AG08396 (cell line): ENCODE results near the gene ANAPC2.
A peak's percentile ranks its signal among the peaks of the same experiment; 100 is the strongest.
"Not testable (repeated sequence)": the region's sequence is repeated elsewhere in the genome, so short reads cannot be mapped to it uniquely, and the experiment has no call there.

Source experiments
- DNase-seq: peaks from one replicate; pipeline ENCODE4 v3.0.0; 2012; ENCODE audit warnings: low spot score, mixed read lengths

ANAPC2 gene

DNA sequence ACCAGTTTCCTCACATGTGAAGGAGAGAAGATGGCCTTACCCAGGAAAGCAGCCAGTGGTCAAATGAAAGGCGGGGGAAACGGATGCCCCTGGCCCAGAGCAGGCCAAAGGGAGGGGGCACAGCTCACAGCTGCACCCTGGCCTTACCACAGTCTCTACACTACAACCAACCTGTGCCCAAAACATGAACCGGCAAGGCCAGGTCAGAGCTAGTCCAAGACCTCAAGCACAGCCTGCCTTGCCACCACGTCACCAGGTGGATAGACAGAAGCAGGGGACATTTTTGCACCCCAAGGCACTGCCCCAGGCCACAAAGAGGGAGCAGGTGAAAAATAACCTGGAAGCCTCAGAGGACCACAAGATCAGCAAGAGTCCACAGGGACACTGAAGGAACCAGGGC is 44.9 kb downstream of the ANAPC2 start:
- DNase-seq: no peak

DNA sequence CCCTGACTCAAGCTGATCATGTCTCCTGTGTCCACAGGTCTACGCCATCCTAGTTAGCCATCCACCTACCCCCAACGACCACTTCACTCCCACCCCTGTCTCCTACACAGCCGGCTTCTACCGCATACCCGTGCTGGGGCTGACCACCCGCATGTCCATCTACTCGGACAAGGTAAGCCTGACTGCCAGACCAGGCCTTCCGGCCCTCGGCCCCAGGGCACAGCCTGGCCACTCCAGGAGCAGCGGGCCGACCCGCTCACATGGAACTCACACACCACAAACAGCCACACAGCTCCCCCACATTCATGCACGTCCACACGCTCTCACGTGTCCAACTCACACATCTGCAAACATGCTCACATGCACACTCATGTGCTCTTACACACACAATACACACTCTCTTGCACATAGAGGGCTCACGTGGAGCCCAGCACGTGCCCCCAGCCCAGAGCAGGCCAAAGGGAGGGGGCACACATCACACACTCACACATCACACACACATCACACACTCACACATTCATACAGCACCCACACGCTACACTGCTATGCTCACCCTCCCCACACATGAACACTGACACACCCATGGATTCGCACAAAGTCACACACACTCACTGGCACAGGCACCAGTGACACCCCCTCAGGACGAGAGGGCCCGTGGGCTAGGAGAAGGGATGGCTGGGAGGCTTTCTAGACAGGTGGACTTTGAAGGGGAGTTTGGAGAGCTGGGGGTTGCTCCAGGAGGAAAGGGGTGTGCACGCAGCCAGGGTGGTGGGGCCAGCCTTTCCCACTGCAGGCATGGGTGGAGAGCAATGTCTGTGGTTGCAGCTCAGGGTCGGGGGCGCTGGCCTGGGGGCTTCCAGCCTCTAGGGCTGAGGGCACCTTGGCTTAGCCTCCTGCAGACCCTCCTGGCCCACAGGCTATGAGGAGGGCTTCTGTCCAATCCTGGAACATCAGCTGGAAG is 46.1 kb downstream of the ANAPC2 start:
- DNase-seq: no peak

DNA sequence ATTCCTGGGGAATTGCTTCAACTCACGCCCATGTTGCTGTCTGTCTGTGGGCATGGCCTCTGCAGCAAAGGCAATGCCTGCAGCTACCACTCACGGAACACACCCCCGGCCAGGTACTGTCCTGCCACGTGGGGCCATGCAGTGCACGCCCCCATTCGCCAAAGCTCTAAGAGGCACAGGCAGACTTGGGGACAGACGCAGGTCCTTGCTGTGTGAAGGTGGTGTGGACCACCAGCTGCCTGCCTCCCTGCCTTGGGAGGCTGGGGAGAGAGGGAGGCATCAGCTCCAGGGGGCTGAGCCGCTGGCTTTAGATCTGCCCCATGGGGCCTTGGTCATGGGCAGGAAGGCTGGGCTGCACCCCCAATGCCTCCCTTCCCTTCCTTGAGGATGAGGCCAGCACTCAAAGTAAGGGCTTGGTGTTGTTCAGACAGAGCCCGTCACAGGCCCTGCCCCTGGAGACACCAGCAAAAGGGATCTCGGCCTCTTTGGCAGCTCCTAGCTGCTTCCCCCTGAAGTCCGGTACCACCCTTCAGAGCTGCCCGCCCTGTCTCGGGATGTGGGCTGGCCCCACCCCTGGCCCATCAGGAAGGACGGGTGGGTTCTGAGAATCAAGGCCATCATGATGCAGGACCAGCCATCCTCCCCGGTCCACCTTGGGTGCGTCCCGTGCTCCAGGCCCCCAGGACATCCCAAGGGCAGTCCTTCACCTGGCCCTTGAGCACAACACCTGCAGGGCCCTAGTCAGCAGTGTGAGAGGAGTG is 47.1 kb downstream of the ANAPC2 start:
- DNase-seq: no peak

DNA sequence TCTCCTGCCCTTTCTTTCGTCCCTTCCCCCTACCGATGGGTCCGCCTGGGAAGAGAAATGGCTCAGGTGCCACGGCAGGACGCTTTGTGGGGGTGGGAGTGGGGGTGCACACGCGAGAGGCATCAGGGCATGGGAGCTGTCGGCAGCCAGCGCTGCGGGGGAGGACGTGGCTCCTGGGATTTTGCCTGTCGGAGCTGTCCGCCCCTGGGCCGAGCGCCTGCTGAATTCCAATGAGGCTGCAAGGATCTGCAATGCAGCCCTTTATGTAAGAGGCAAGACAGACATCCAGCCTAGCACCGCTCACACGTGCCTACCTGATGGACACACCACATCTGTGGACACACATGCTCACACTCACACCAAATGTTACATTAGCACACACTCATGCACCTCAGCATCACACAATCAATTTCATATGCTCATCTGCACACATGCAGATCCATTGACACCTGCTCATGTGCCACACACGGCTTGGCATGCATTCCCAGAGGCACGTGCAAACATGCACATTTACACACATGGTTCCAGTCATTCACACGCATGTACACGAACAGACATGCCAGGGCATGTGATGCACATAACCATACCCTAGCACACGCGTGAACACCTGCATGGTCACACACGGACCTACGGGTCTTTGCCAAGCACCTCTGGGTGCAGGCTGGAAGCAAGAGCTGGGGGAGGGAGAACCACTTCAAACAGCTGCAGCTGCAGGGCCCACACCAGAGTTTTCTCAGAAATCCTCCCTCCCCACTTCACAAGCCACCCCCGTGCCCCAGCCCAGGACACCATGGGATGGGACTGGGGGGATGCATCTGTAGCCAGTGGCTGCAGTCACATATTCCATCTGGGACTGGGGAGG is 48.0 kb downstream of the ANAPC2 start:
- DNase-seq: no peak

DNA sequence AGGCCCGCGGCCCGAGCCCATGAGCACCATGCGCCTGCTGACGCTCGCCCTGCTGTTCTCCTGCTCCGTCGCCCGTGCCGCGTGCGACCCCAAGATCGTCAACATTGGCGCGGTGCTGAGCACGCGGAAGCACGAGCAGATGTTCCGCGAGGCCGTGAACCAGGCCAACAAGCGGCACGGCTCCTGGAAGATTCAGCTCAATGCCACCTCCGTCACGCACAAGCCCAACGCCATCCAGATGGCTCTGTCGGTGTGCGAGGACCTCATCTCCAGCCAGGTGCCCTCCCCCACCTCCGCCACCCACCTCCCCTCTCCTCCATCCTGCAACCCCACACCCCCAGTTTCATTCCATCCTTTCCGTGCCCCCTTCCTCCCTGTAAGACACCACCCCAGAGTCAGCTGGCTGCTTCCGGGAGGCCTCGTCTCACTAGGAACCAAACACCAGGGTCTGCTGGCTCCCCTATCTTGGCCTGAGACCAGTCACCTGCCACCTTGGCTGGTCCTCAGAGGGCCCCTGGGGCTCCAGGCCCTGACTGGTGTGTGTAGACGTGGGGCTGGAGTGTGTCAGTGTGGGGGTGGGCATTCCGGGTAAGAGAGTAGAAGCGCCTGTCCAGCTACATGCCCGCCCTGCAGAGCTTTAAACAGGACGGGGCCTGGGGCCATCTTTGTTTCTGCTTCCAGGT is 48.8 kb downstream of the ANAPC2 start:
- DNase-seq: no peak

DNA sequence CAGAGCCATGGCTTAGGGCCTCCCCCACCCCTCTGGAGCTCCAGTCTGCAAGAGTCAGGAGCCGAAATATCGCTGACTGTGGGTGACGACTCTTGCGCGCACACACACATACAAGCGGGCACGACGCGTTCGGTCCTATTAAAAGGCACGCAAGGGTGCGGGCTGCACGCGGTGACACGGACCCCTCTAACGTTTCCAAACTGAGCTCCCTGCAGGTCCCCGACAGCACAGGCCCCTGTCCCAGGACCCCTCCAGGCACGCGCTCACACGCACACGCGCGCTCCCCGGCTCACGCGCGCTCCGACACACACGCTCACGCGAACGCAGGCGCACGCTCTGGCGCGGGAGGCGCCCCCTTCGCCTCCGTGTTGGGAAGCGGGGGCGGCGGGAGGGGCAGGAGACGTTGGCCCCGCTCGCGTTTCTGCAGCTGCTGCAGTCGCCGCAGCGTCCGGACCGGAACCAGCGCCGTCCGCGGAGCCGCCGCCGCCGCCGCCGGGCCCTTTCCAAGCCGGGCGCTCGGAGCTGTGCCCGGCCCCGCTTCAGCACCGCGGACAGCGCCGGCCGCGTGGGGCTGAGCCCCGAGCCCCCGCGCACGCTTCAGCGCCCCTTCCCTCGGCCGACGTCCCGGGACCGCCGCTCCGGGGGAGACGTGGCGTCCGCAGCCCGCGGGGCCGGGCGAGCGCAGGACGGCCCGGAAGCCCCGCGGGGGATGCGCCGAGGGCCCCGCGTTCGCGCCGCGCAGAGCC is 49.5 kb downstream of the ANAPC2 start, which contains the start of gene GRIN1:
GRIN1 (plus strand) TSS at position 433 of the 746 bp plus-strand sequence. CDS start 333 bp downstream, outside the sequence.
- peak; percentile 80 for DNase-seq

DNA sequence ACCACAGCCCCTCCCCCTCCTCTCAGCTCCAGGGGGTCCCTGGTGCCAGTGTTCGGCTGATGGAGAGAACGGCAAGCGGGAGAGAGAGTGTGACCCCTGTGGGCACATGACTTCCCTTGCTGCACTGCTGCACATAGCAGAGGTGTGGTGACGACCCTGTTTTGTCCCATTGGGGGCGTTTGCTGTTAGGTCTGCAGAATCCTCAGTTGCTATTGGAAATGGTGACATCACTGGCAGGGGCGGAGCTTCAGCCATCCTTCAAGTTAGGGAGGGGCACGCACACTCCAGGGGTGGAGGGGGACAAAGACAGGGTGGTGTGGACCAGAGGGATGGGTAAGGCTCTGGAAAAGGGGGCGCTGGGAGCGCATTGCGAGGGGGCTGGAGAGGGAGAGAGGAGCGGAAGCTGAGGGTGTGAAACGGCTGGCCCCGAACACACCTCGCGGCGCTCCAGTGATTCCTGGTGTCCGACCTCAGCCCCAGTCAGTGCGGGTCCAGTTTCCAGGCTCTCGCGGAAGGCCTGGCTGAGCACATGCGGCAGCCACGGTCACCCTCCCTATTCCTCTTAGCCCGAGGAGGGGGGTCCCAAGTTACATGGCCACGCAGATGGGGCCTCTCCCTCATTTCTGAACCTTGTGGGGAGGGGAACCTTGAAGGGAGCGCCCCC is 50.2 kb downstream of the ANAPC2 start:
- DNase-seq: no peak

DNA sequence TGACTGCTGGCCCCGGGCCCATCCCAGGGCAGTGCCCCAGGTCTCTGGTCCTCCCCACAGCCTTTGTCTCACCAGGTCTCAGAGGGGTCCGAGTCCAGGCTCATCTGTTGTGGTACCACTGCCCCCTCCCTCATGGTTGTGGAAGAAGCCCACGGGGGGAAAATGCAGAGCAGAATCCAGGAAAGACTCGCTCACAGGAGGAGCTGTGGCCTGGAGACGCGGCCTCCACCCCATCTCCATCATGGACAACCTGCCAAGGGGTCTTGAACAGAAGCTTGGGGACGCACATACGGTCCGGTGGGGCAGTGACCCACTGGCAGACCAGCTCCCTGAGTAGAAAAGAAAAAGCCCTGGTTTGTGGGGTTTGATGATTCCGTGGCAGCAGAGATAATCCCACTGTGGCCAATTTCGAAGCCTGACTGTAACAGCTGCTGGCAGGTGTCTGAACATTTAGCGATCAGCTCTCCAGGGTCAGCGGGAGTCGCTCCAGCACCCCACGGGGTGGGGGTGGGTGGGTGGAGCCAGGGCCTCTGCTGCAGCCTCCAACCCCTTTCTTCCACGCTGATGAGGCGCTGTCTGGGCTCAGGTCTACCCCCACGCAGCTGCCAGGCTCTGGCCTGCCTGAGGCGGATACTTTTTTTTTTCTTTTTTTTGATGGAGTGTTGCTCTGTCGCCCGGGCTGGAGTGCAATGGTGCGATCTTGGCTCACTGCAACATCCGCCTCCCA is 51.3 kb downstream of the ANAPC2 start:
- no peak for DNase-seq

DNA sequence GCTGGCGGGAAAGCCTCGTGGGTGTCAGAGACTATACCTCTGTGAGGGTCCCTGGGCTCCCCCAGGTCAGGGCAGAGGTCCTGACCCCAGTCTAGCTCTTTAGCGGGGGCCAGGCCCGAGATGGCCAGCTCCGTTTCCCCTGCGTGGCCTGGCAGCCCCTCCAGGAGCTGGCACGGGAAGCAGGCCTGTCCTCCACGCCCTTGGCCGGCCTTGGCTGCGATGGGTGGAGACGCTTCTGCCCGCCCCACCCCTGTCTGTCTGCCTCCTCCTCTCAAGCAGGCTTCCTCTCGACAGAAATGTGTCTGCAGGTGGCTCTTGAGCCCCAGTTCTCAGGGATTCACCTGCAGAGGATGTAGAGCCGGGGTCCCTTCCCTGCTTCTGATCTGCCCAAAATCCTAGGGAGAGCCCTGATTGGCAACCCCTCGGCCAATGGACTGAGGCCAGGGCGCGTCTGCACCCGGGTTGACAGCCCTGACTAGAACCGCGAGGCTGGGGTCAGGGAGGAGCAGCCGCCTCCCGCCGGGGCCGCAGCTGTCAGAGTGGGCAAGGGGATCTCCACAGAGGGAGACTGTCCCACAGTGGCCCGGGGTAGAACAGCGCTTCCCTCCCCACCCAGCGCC is 52.0 kb downstream of the ANAPC2 start:
- DNase-seq: no peak

DNA sequence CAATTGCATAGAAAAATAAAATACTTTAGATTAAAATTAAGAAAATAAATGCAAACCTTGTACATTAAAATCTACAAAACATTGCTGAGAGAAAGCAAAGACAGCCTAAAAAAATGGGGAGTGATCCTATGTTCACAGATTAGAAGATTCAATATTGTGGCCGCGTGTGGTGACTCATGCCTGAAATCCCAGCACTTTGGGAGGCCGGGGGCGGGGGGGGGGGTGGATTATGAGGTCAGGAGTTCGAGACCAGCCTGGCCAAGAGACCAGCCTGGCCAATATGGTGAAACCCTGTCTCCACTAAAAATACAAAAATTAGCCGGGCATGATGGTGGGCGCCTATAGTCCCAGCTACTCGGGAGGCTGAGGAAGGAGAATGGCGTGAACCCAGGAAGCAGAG is 53.2 kb downstream of the ANAPC2 start:
- not testable (repeated sequence) for DNase-seq

DNA sequence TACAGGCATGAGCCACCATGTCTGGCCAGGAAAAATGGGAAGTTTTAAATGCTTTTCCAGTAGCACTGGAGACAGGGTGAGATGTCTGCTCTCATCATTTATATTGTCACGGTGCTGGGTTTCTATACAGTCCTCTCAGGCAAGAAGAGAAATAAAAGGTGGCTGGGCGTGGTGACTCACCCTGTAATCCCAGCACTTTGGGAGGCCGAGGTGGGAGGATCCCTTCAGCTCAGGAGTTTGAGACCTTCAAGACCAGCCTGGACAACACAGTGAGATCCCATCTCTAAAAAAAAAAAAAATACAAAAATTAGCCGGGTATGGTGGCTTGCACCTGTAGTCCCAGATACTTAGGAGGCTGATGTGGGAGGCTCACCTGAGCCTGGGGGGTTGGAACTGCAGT is 54.2 kb downstream of the ANAPC2 start:
- no peak for DNase-seq

DNA sequence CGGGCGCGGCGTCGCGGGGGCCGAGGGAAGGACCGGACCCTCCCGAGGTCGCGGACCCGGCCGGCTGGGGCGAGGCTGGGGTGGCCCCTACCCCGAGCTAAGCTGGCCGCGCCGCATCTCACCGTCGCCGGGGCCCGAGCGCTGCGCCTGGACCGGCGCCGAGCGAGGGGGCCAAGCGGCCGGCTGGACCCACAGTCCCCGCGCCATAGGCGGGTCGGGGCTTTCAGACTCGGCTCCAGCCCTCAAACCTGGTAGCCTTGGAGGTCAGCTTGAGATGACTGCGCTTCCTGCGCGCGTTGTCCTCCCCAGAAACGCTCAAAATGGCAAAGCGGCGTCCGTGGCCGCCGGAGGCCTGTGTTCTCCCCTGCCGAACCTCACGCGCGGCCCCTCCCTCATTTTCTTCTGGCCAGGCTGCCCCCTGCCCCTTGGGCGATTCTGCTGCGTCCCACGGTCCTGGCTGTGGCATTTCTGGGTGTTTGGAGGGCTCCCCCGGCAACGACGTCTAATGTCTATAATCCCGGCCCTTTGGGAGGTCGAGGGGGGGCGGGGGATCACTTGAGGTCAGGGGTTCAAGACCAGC is 58.1 kb downstream of the ANAPC2 start:
- DNase-seq: no peak

DNA sequence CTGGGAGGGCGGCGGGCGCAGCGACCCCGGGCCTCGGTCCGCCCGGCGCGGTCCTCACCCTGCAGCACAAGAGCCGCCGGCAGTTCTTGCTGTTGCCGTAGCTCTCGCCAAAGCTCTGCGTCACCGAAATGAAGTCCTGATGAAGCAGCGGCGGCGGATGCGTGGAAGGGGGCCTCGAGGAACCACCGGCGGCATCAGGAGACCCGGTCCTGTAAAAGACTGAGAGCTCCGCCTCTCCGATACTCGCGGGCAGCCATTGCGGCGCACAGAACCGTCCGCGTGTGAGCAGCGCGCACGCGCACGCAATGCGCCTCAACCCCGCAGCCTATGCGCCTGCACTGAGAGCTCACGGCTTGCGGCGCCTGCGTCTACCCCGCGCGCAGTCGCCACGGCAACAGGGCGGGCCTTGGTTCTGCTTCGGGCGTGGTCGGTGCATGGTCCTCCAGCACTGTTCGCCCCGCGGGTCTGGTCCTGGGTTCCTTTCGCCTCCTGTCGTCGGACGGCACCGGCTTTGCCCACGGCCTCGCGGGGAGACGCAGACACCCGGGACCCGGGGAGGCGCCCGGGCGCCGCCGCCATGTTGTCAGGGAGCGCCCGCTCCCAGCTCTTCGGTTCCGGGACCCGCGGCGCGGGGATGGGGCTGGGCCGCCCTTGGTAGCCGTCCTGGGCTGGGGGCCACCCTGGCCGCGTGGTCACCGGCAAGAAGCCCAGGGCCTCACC is 58.7 kb downstream of the ANAPC2 start:
- DNase-seq: peak; percentile 99

DNA sequence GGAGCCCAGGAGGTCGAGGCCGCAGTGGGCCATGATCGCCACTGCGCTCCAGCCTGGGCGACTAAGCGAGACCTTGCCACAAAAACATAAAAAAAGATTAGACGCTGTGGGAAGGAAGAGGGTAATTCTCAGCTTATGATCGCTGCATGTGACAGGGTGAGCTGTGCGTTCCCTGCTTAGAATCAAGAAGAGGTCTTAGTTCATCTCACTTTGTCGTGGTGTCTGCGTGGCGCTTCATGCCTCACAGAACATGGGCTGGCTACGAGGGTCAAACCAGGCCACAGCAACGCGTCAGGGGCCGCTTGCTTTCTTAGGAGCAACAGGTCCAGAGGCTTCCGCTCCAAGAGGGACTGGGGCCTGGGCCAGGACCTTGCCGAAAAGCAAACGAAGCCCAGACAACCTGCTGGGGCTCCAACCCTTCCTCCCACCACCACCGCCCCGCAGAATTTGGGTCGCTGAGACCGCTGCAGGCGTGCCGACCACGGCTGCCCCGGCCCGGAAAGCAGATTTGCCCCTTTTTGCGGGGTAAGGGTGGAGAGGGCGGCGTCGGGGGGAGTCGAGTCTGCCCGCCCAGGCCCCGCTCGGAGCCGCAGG is 59.4 kb downstream of the ANAPC2 start:
- DNase-seq: no peak

DNA sequence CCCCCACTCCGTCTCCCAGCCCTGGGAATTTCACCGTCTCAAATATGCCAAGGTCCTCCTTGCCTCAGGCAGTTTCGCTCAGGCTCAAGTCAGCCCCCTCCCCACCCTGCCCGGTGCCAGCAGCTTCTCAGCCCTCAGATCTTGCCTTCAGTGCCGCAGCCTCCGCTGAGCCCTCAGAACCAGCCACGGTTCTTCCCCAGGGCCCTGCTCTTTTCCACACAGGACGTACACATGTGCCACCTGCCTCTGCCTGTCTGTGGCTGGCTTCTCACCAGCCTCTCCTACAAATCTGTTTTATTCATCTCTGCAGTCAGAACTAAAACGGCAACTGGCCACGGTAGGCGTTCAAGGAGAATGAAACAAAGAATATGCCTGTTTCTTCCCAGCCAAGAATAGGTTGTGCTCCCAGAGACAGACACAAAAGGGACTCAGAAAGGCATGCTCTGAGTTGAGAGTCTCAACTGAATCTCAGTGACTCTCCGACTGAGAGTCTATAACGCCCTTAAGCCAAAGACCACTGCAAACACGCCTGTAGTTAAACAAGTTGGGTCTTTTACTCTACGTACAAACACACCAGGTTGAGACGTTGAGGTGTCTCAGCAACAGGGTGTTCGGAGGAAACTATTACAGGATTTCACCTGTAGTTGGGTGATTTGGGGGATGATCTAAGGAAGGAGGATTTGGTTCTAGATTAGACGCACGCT is 60.0 kb downstream of the ANAPC2 start:
- no peak for DNase-seq

DNA sequence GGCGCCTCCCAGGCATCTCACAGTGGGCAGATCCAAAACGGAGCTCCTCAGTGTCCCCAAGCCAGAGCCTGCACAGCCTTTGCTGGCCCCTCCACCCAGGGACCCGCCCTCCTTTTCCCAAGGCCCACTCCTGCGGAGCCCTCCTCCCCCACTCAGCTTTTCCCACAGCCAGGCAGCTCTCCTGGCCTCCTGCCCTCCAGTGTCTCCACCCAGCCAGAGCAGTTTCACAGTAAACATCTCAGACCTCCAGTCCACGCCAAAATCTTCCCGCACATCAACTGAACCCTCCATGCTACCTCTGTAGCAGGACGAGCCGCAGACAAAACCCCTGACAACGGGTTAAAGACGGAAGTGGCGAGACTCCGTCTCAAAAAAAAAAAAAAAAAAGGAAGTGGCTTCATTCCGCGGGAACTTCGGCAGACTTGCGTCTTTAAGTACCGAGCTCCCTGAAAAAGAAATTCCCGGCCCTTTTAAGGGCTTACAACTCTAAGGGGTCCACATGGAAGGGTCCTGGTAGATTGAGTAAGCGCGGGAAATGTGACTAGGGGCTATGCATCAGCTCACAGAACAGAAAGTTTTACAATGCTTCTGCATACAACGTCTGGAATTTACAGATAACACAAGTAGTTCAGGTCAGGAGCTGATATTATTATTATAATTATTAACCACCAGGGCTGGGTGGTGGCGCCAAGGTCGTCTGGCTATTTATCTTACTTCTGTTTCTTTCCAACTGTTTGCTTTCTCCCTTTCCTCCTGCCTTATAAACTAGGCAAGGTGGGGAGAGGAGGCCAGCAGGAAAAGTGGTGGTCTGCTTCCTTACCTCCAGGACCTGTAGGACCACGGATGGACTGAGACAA is 60.8 kb downstream of the ANAPC2 start:
- no peak for DNase-seq
